Stimulated activated CD4-positive, alpha-beta T cell treated with anti-CD3 and anti-CD28 coated beads, Interleukin-1b, Interleukin-23, amount 100 ng/mL, for 24 hours (primary cell): Measurements from ENCODE around the gene PPP6R3.
"Not testable (repeated sequence)": the region's sequence is repeated elsewhere in the genome, so short reads cannot be mapped to it uniquely, and the experiment has no call there.

ENCODE experiments used
- DNase-seq, 4 experiments: peaks; one replicate each; pipeline ENCODE4 v3.0.0-alpha.2; 2020; ENCODE audit warnings: low read depth in 4 of 4, low spot score in 1 of 4

PPP6R3 gene

GRCh38 chr11:68591719-68592118, 131.2 kb downstream of the PPP6R3 start:
- DNase-seq = no peak

- no peak for DNase-seq
Observed at GRCh38 chr11:68593441-68593840, 132.9 kb downstream of the PPP6R3 start.

- DNase-seq = no peak
Observed at GRCh38 chr11:68594123-68594522, 133.6 kb downstream of the PPP6R3 start.

- DNase-seq = no peak
Observed at GRCh38 chr11:68596231-68596630, 135.7 kb downstream of the PPP6R3 start.

GRCh38 chr11:68598816-68599653, 138.5 kb downstream of the PPP6R3 start:
- no peak for DNase-seq

- DNase-seq = no peak
Observed at GRCh38 chr11:68601147-68601546, 140.6 kb downstream of the PPP6R3 start.

- no peak for DNase-seq
Observed at GRCh38 chr11:68609761-68610160, 149.2 kb downstream of the PPP6R3 start.

- DNase-seq = no peak
Observed at GRCh38 chr11:68610452-68611116, 150.0 kb downstream of the PPP6R3 start.

- DNase-seq = no peak
Observed at GRCh38 chr11:68615657-68616056, 155.1 kb downstream of the PPP6R3 start.

- no peak for DNase-seq
Observed at GRCh38 chr11:68617925-68618809, 157.6 kb downstream of the PPP6R3 start.

- no peak for DNase-seq
Observed at GRCh38 chr11:68621826-68622225, 161.3 kb downstream of the PPP6R3 start.

GRCh38 chr11:68623706-68624105, 163.2 kb downstream of the PPP6R3 start:
- not testable (repeated sequence) for DNase-seq

- DNase-seq = not testable (repeated sequence)
Observed at GRCh38 chr11:68625069-68625468, 164.5 kb downstream of the PPP6R3 start.

GRCh38 chr11:68626236-68626635, 165.7 kb downstream of the PPP6R3 start:
- not testable (repeated sequence) for DNase-seq

- not testable (repeated sequence) for DNase-seq
Observed at GRCh38 chr11:68628837-68629236, 168.3 kb downstream of the PPP6R3 start.

GRCh38 chr11:68632375-68632774, 171.8 kb downstream of the PPP6R3 start:
- not testable (repeated sequence) for DNase-seq

- peak in 1 of 4 experiments; percentile 13 for DNase-seq
Observed at GRCh38 chr11:68632802-68633201, 172.2 kb downstream of the PPP6R3 start.

GRCh38 chr11:68634606-68635005, 174.1 kb downstream of the PPP6R3 start:
- DNase-seq = not testable (repeated sequence)

GRCh38 chr11:68635172-68635571, 174.6 kb downstream of the PPP6R3 start:
- not testable (repeated sequence) for DNase-seq

- not testable (repeated sequence) for DNase-seq
Observed at GRCh38 chr11:68635883-68636282, 175.3 kb downstream of the PPP6R3 start.

- not testable (repeated sequence) for DNase-seq
Observed at GRCh38 chr11:68639322-68639721, 178.8 kb downstream of the PPP6R3 start.
